Small intestine (tissue), 7 donors: ENCODE results near the gene DSCAML1. TPM values are rescaled to one million over a fixed set of nuclear protein-coding genes. Genes with fewer than 3 reads are reported as not detected.
"Not testable (repeated sequence)": the region's sequence is repeated elsewhere in the genome, so short reads cannot be mapped to it uniquely, and the experiment has no call there.

Experiments
- DNase-seq, 2 donors: peaks; one replicate each; pipeline versions ENCODE4 v3.0.0 to v3.0.0-alpha.2; 2013
- FAIRE-seq: peaks from 2 replicates; lab custom pipeline; 2012; peaks lifted over from hg19 to GRCh38; lab: Jason Lieb, UNC
- H3K27ac ChIP-seq, 3 donors: one replicate each; pipeline ENCODE4 v1.5.1; 2013; ENCODE audit warnings: low read length in 2 of 3, mild to moderate bottlenecking in 2 of 3, control low read depth in 1 of 3, inconsistent platforms in 1 of 3, low read depth in 1 of 3, moderate library complexity in 1 of 3
- H3K27me3 ChIP-seq, 3 donors: one replicate each; pipeline ENCODE4 v1.6.1; 2013; ENCODE audit warnings: low read length in 3 of 3, inconsistent platforms in 1 of 3; ENCODE audit not compliant: control insufficient read depth in 3 of 3, insufficient read depth in 3 of 3
- H3K36me3 ChIP-seq, 3 donors: one replicate each; pipeline ENCODE4 v1.6.1; 2013; ENCODE audit warnings: low read length in 3 of 3, inconsistent platforms in 1 of 3, low read depth in 1 of 3, mild to moderate bottlenecking in 1 of 3, moderate library complexity in 1 of 3; ENCODE audit not compliant: control insufficient read depth in 3 of 3, insufficient read depth in 2 of 3
- H3K4me1 ChIP-seq, 3 donors: one replicate each; pipeline ENCODE4 v1.6.1; 2013; ENCODE audit warnings: low read length in 2 of 3, inconsistent platforms in 1 of 3, low read depth in 1 of 3, mild to moderate bottlenecking in 1 of 3, moderate library complexity in 1 of 3; ENCODE audit not compliant: control insufficient read depth in 3 of 3, insufficient read depth in 2 of 3
- H3K4me3 ChIP-seq, 3 donors: one replicate each; pipeline ENCODE4 v1.5.1; 2013; ENCODE audit warnings: low read length in 3 of 3, control low read depth in 1 of 3, inconsistent platforms in 1 of 3, low read depth in 1 of 3, mild to moderate bottlenecking in 1 of 3, moderate library complexity in 1 of 3
- H3K9me3 ChIP-seq, 2 donors: one replicate each; pipeline ENCODE4 v1.6.1; 2013; ENCODE audit warnings: low read depth in 1 of 2, low read length in 1 of 2; ENCODE audit not compliant: control insufficient read depth in 2 of 2, insufficient read depth in 1 of 2
- WGBS, 3 donors: extraction: QIAGEN DNeasy Blood & Tissue Kit; methylation state at CpG; one replicate each; pipeline ENCODE4 v1.1.7; 2013; 5-methylcytosine and 5-hydroxymethylcytosine counted together
- polyA plus RNA-seq, 4 donors: library from polyadenylated mRNA; stranded (reverse) in 3 of 4; unstranded in 1 of 4; fragments of 200-250 nt in 3 of 4; fragments of 120-200 nt in 1 of 4; gene quantifications; one replicate each; pipeline versions ENCODE4 v1.2.1 to v1.2.3, GENCODE V29; 2013
- donor health status: healthy with polysubstance abuse.
- donor health status: control.
- donor health status: control.
- donor health status: Bipolar disorder and iron deficiency.
- donor health status: healthy.

Gene DSCAML1
- polyA plus RNA-seq, 4 donors, result under 0.01 to 3.3 (median 0.22) TPM; not detected in 1

GRCh38 chr11:117817368-117818040 lies 20.5 kb upstream of the DSCAML1 start:
- 13 to 21% (median 18%) methylated on average over 19 of the region's 19 CpGs for WGBS, 3 donors
- Histone ChIP-seq H3K27ac (peak overlapping the region in 2 of 3 donors; percentile 78 to 79), H3K36me3 (peaks cover 0 to 9% (median 0%) of the 10 kb centered on the region in 3 donors), H3K27me3 (no peaks in the 10 kb centered on the region), H3K4me3 (no peak overlapping the region), H3K4me1 (peaks cover 2 to 70% (median 6%) of the 10 kb centered on the region in 3 donors), H3K9me3 (no peaks in the 10 kb centered on the region)
- FAIRE-seq (no peak), DNase-seq (peak; percentile 59 to 92)

GRCh38 chr11:117816846-117817367 lies 19.9 kb upstream of the DSCAML1 start:
- Histone ChIP-seq H3K4me3 (no peak overlapping the region), H3K36me3 (peaks cover 0 to 9% (median 0%) of the 10 kb centered on the region in 3 donors), H3K27ac (peak overlapping the region in 2 of 3 donors; percentile 78 to 79), H3K27me3 (no peaks in the 10 kb centered on the region), H3K4me1 (peaks cover 2 to 65% (median 6%) of the 10 kb centered on the region in 3 donors), H3K9me3 (no peaks in the 10 kb centered on the region)
- no peak for DNase-seq
- no peak for FAIRE-seq
- 76 to 98% (median 76%) methylated on average over 5 of the region's 5 CpGs for WGBS, 3 donors

- 72 to 82% (median 72%) methylated on average over 20 of the region's 20 CpGs for WGBS, 3 donors
- no peaks in the 10 kb centered on the region for H3K9me3 ChIP-seq
- H3K36me3 ChIP-seq, result peaks cover 0 to 6% (median 0%) of the 10 kb centered on the region in 3 donors
- no peak overlapping the region for H3K4me3 ChIP-seq
- peaks cover 2 to 65% (median 6%) of the 10 kb centered on the region in 3 donors for H3K4me1 ChIP-seq
- peak overlapping the region in 2 of 3 donors; percentile 79 to 86 for H3K27ac ChIP-seq
- no peaks in the 10 kb centered on the region for H3K27me3 ChIP-seq
- DNase-seq, result peak in 1 of 2 donors; percentile 84
- no peak for FAIRE-seq
Observed at GRCh38 chr11:117816151-117816741, 19.2 kb upstream of the DSCAML1 start.

GRCh38 chr11:117815262-117815803 lies 18.3 kb upstream of the DSCAML1 start:
- DNase-seq (peak; percentile 35 to 57), FAIRE-seq (no peak)
- H3K27me3 ChIP-seq, result no peaks in the 10 kb centered on the region
- peaks cover 2 to 62% (median 6%) of the 10 kb centered on the region in 3 donors for H3K4me1 ChIP-seq
- H3K9me3 ChIP-seq, result no peaks in the 10 kb centered on the region
- WGBS, 3 donors, result 22 to 45% (median 37%) methylated on average over 7 of the region's 7 CpGs
- H3K27ac ChIP-seq, result peak overlapping the region in 2 of 3 donors; percentile 79 to 86
- H3K36me3 ChIP-seq, result peaks cover 0 to 6% (median 0%) of the 10 kb centered on the region in 3 donors
- no peak overlapping the region for H3K4me3 ChIP-seq

GRCh38 chr11:117814766-117815261 lies 17.8 kb upstream of the DSCAML1 start:
- H3K4me3 ChIP-seq, result no peak overlapping the region
- DNase-seq (peak; percentile 90 to 94), FAIRE-seq (no peak)

GRCh38 chr11:117814204-117814765 lies 17.3 kb upstream of the DSCAML1 start:
- WGBS, 3 donors, result 67 to 76% (median 72%) methylated on average over 7 of the region's 7 CpGs
- no peak overlapping the region for H3K4me3 ChIP-seq
- peak overlapping the region in 2 of 3 donors; percentile 79 to 86 for H3K27ac ChIP-seq
- FAIRE-seq (no peak), DNase-seq (peak in 1 of 2 donors; percentile 82)
- no peaks in the 10 kb centered on the region for H3K9me3 ChIP-seq
- H3K27me3 ChIP-seq, result no peaks in the 10 kb centered on the region
- H3K36me3 ChIP-seq, result peaks cover 0 to 2% (median 0%) of the 10 kb centered on the region in 3 donors
- peaks cover 2 to 52% (median 2%) of the 10 kb centered on the region in 3 donors for H3K4me1 ChIP-seq

More at GRCh38 chr11:117814766-117815261, 17.8 kb upstream of the DSCAML1 start:
- H3K27me3 ChIP-seq, result no peaks in the 10 kb centered on the region
- peak overlapping the region in 2 of 3 donors; percentile 79 to 86 for H3K27ac ChIP-seq
- peaks cover 2 to 57% (median 6%) of the 10 kb centered on the region in 3 donors for H3K4me1 ChIP-seq
- no peaks in the 10 kb centered on the region for H3K9me3 ChIP-seq
- 14 to 31% (median 25%) methylated on average over 14 of the region's 14 CpGs for WGBS, 3 donors
- H3K36me3 ChIP-seq, result peaks cover 0 to 5% (median 0%) of the 10 kb centered on the region in 3 donors

- DNase-seq, H3K27ac ChIP-seq, H3K9me3 ChIP-seq, FAIRE-seq, H3K27me3 ChIP-seq, H3K4me3 ChIP-seq, H3K36me3 ChIP-seq: not testable (repeated sequence)
- 42 to 77% (median 60%) methylated on average over 12 of the region's 12 CpGs for WGBS, 3 donors
- H3K4me1 ChIP-seq, result peaks cover 0 to 19% (median 2%) of the 10 kb centered on the region in 3 donors
Observed at GRCh38 chr11:117810056-117810451, 13.0 kb upstream of the DSCAML1 start.
